AG09309 (cell line): ENCODE measurements around the gene ADCY2.
A peak's percentile ranks its signal among the peaks of the same experiment; 100 is the strongest.

Experiments
- DNase-seq: peaks from one replicate; pipeline ENCODE4 v3.0.0-alpha.2; 2010; ENCODE audit warnings: low read depth
- H3K4me3 ChIP-seq: 2 replicates; pipeline ENCODE4 v1.5.1; 2011; ENCODE audit warnings: mild to moderate bottlenecking, low read depth, low read length, moderate library complexity; ENCODE audit not compliant: control insufficient read depth
- CTCF ChIP-seq: IDR thresholded peaks from 2 replicates; pipeline ENCODE4 v1.5.1; 2011; ENCODE audit warnings: mild to moderate bottlenecking, low read depth, low read length, inconsistent platforms; ENCODE audit not compliant: insufficient read depth, control insufficient read depth; ENCODE audit errors: missing control alignments

Gene ADCY2

GRCh38 chr5:7855611-7856010 is 459.7 kb downstream of the ADCY2 start:
- DNase-seq, result no peak
- H3K4me3 ChIP-seq, result no peak overlapping the region
- no peak for TF ChIP-seq CTCF

GRCh38 chr5:7856855-7857254 is 460.9 kb downstream of the ADCY2 start:
- TF ChIP-seq CTCF, result peak; percentile 65
- no peak overlapping the region for H3K4me3 ChIP-seq
- DNase-seq, result no peak

GRCh38 chr5:7857361-7857760 is 461.4 kb downstream of the ADCY2 start:
- DNase-seq, result no peak
- no peak for TF ChIP-seq CTCF

GRCh38 chr5:7857926-7858632 is 462.1 kb downstream of the ADCY2 start:
- H3K4me3 ChIP-seq, result no peak overlapping the region
- DNase-seq, result no peak
- TF ChIP-seq CTCF, result no peak

More at GRCh38 chr5:7857361-7857760, 461.4 kb downstream of the ADCY2 start:
- no peak overlapping the region for H3K4me3 ChIP-seq

GRCh38 chr5:7866196-7866595 is 470.3 kb downstream of the ADCY2 start:
- no peak for TF ChIP-seq CTCF
- no peak for DNase-seq

GRCh38 chr5:7867260-7867659 is 471.3 kb downstream of the ADCY2 start:
- no peak for TF ChIP-seq CTCF
- no peak for DNase-seq
- no peak overlapping the region for H3K4me3 ChIP-seq

More at GRCh38 chr5:7866196-7866595, 470.3 kb downstream of the ADCY2 start:
- H3K4me3 ChIP-seq, result no peak overlapping the region
